Activated T-cell treated with anti-CD3 and anti-CD28 coated beads, Interleukin-2, amount 50 U/mL, for 72 hours (primary cell): ENCODE data around the gene LKAAEAR1. TPM values are rescaled to one million over a fixed set of nuclear protein-coding genes. Genes with fewer than 3 reads are reported as not detected.
A peak's percentile ranks its signal among the peaks of the same experiment; 100 is the strongest.

ENCODE experiments used
- ATAC-seq, 2 donors: fragments of 150-1000 bp; cut with Tn5 transposase; replicated peaks in 1 of 2; 2 replicates each; pipeline ENCODE4 v1.10.0; 2021; ENCODE audit warnings: moderate library complexity in 2 of 2, mild to moderate bottlenecking in 1 of 2
- DNase-seq, 2 donors: peaks; one replicate each; pipeline ENCODE4 v3.0.0; 2021 to 2022; ENCODE audit warnings: mixed read lengths in 1 of 2
- H3K27ac Mint-ChIP-seq: one replicate; pipeline ENCODE4 v1.8.0; 2022; ENCODE audit warnings: mild to moderate bottlenecking, moderate library complexity, mixed read lengths
- H3K27me3 Mint-ChIP-seq: one replicate; pipeline ENCODE4 v1.8.0; 2022; ENCODE audit warnings: low read depth, mixed read lengths
- H3K36me3 Mint-ChIP-seq, 2 donors: one replicate each; pipeline ENCODE4 v1.8.0; 2022; ENCODE audit warnings: mixed read lengths in 2 of 2, mild to moderate bottlenecking in 1 of 2; ENCODE audit not compliant: insufficient read depth in 2 of 2
- H3K4me1 Mint-ChIP-seq: one replicate; pipeline ENCODE4 v1.8.0; 2022; ENCODE audit warnings: low read depth, mixed read lengths
- H3K4me3 Mint-ChIP-seq, 2 donors: one replicate each; pipeline ENCODE4 v1.8.0; 2022; ENCODE audit warnings: mild to moderate bottlenecking in 2 of 2, mixed read lengths in 2 of 2, moderate library complexity in 2 of 2
- H3K9me3 Mint-ChIP-seq, 2 donors: one replicate each; pipeline ENCODE4 v1.8.0; 2022; ENCODE audit warnings: mixed read lengths in 2 of 2
- total RNA-seq, 2 donors: library from RNA; stranded (reverse); gene quantifications; one replicate each; pipeline ENCODE4 v1.2.3, GENCODE V29; 2022

The LKAAEAR1 gene
- total RNA-seq, 2 donors from 2014 or later, result 0.29 TPM; not detected in 1

DNA sequence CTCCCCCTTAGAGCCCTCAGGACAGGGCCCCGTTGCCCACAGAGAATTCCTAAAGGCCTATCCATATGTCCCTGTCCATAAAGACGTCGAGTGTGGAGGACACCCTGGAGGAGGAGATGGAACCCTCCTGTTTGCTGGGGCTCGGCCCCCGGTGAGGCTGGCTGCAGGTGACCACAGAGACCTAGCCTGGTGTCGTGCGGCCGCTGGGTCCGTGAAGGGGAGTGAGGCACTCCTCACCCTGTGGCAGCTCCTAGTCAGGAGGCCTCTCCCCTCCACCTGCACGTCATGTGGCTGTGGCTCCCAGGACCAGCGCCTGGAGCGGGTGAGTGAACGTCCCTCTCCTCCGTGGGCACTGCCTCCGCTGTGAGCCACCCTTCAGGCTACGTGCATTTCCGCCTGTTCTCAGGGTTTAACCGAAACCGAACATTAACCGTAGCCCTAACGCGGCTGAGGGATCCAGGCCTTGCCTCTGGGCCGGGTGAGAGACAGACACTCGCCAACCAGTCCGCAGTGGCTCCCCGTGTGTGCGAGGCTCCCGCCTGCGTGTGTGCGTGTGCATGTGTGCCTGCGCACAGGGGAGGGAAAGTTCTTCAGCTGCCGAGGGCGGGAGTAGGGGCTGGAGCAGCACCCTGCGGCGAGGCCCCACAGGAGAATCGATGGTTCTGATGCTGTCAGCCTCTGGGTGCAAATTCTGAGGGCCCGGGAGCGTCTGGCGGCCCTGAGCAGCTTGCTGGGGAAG lies 27.1 kb downstream of the LKAAEAR1 start:
- peaks cover 9% of the 10 kb centered on the region for H3K27me3 Mint-ChIP-seq
- H3K9me3 Mint-ChIP-seq, result no peaks in the 10 kb centered on the region
- H3K27ac Mint-ChIP-seq, result no peak overlapping the region
- ATAC-seq (peak; percentile 35 to 51), DNase-seq (no peak)
- H3K4me1 Mint-ChIP-seq, result peaks cover 26% of the 10 kb centered on the region
- H3K36me3 Mint-ChIP-seq, result no peaks in the 10 kb centered on the region
- peak overlapping the region; percentile 65 to 68 for H3K4me3 Mint-ChIP-seq

- Mint-ChIP-seq H3K27ac (no peak overlapping the region), H3K4me3 (no peak overlapping the region), H3K4me1 (peaks cover 23% of the 10 kb centered on the region), H3K27me3 (peaks cover 9% of the 10 kb centered on the region), H3K36me3 (no peaks in the 10 kb centered on the region), H3K9me3 (no peaks in the 10 kb centered on the region)
- DNase-seq (no peak), ATAC-seq (no peak)
These were observed 27.6 kb downstream of the LKAAEAR1 start for GRCh38 chr20:64056639-64056888.

- H3K9me3 Mint-ChIP-seq, result no peaks in the 10 kb centered on the region
- no peak overlapping the region for H3K4me3 Mint-ChIP-seq
- H3K36me3 Mint-ChIP-seq, result no peaks in the 10 kb centered on the region
- no peak overlapping the region for H3K27ac Mint-ChIP-seq
- DNase-seq, result no peak
- peaks cover 14% of the 10 kb centered on the region for H3K27me3 Mint-ChIP-seq
- H3K4me1 Mint-ChIP-seq, result peaks cover 23% of the 10 kb centered on the region
- no peak for ATAC-seq
These were observed 28.1 kb downstream of the LKAAEAR1 start for GRCh38 chr20:64055893-64056638.

- no peak overlapping the region for H3K27ac Mint-ChIP-seq
- ATAC-seq (no peak), DNase-seq (no peak)
- no peak overlapping the region for H3K4me3 Mint-ChIP-seq
- H3K9me3 Mint-ChIP-seq, result no peaks in the 10 kb centered on the region
- peaks cover 20% of the 10 kb centered on the region for H3K27me3 Mint-ChIP-seq
- H3K36me3 Mint-ChIP-seq, result no peaks in the 10 kb centered on the region
- peaks cover 23% of the 10 kb centered on the region for H3K4me1 Mint-ChIP-seq
These were observed 28.8 kb downstream of the LKAAEAR1 start for GRCh38 chr20:64055396-64055892.

DNA sequence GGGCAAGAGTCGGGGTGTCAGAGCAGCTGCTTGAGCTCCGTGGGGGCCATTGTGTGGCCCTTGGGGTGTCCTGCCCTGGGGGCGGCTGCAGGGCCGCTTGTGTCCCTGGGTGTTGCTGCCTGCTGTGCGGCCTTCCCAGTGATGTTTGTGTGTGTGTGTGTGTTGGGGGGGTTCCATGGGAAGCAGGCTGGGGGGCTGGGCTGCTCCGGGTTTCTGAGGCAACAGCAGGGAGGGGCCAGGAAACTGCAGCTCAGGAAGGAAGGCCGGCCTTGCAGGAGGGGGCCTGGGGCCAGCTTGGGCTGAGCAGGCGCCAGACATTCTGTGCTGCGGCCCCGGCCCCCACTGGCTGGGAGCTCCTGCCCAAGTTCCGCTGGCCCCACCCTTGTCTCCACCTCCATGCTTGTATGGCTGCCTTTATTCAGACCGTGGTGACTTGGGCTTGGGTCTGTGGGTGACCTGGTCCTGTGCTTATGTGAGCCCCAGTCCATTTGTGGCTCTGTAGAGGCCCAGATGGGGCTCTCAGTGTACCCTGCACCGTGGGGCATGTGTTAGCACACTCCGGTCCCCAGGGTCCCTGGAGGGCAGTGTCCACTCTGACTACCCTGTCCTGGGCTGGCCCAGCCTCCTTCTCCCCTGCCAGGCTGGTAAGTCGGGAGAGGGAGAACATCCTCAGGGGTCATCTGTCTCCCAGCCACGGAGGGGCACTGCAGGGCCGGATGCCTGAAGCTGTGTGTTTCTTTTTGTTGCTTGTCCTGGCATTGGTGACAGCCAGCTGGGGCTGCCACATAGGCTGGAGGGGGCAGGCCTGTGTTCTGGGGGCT lies 30.1 kb downstream of the LKAAEAR1 start:
- H3K9me3 Mint-ChIP-seq, result no peaks in the 10 kb centered on the region
- H3K36me3 Mint-ChIP-seq, result no peaks in the 10 kb centered on the region
- peaks cover 21% of the 10 kb centered on the region for H3K27me3 Mint-ChIP-seq
- ATAC-seq (no peak), DNase-seq (no peak)
- no peak overlapping the region for H3K4me3 Mint-ChIP-seq
- H3K27ac Mint-ChIP-seq, result peak overlapping the region; percentile 29
- H3K4me1 Mint-ChIP-seq, result peaks cover 17% of the 10 kb centered on the region

DNA sequence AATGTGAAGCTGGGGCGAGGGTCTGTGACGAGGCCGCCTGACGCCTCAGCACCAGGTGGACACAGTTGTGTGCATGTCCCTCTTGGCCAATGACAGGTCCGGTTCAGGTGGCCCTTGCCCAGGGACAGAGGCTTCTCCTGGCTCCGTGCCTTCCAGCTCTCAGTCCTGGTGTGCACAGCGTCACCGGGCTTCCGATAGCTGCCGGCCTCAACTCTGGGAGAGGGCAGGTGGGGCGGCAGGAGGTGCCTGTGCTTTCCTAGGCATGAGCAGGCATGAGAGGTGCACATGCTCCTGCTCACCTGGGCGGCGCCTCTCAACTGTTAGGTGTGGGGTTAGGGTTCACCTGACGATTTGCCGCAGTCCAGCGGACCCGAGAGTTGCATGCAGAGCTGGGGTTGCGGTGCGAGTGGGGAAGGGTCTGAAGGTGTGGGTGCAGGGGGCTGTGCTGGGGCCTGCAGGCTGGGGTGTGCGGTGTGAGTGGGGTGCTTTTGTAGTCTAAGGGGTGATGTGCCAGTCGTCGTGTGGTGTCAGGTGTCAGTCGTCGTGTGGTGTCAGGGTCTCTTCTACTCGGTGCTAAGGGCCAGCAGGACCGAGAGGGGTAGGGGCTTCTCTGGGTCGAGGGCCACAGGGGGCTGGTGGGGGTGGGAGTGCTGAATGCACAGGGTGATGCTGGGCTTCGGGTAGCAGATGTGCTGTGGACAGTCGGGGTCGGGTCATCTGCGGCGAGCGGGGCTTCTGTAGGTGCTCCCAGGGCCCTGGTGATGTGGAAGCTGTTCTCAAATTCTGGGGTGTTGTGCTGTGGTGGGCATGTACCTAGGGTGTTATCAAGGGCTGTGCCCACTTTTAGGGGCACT lies 31.0 kb downstream of the LKAAEAR1 start:
- ATAC-seq (no peak), DNase-seq (no peak)
- H3K4me1 Mint-ChIP-seq, result peaks cover 12% of the 10 kb centered on the region
- H3K27me3 Mint-ChIP-seq, result peaks cover 21% of the 10 kb centered on the region
- no peak overlapping the region for H3K4me3 Mint-ChIP-seq
- H3K36me3 Mint-ChIP-seq, result no peaks in the 10 kb centered on the region
- no peaks in the 10 kb centered on the region for H3K9me3 Mint-ChIP-seq
- no peak overlapping the region for H3K27ac Mint-ChIP-seq

DNA sequence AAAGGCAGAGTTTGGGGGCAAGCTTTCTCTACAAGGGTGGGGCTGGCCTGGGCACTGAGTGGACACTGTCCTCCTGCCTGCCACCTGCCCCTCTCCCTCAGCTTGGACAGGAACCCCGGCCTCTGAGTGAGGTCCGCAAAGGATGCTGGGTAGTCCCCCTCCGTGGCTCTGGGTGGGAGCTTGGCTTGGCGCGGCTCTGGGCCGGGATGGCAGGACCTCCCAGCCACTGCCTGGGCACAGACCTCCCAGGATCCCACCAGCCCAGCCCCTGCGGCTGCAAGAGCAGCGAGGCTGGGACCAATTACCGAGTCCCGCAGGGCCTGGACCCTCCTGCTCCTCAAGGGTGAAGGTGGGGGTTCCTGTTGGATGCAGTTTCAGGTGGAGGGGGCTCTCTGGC lies 31.9 kb downstream of the LKAAEAR1 start:
- Mint-ChIP-seq H3K4me3 (no peak overlapping the region), H3K4me1 (peaks cover 3% of the 10 kb centered on the region), H3K36me3 (no peaks in the 10 kb centered on the region), H3K27ac (no peak overlapping the region), H3K9me3 (no peaks in the 10 kb centered on the region), H3K27me3 (peaks cover 23% of the 10 kb centered on the region)
- DNase-seq, result no peak
- ATAC-seq, result no peak

DNA sequence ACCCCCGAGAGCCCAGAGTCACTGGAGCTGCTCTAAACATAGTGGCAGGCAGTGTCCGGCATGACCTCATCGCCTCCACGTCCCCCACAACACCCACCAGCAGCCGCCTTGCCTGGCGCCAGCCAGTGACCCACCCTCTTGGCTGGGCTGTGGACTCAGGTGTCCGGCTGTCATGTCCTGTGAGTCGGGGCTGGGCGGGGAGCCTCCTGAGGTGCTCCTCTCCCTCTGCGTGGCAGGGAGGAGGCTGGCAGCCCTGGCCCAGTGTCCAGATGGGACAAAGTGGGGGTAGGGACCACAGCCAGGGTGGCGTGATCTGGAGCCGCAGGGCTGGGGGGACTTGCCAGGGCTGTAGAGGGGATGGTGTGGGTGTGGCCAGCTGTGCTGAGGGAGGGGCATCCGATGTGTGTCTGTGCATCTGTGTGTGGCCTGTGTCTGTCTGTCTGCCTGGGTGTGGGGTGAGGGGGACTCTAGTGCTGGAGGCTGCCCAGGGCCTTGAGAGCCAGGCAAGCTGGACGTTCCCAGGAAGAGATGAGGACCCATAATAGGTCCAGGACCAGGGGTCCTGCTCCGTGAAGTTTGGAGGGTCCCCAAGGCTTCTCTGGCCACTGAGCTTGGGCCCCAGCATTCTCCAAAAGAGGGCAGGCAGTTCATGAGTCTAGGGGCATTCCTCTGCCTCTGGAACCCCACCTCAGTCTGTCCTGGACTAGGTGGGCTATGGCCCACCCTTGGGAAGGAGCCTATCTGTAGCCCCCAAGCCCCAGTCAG lies 32.5 kb downstream of the LKAAEAR1 start:
- H3K4me3 Mint-ChIP-seq, result no peak overlapping the region
- DNase-seq (no peak), ATAC-seq (no peak)
- H3K27me3 Mint-ChIP-seq, result peaks cover 29% of the 10 kb centered on the region
- H3K36me3 Mint-ChIP-seq, result no peaks in the 10 kb centered on the region
- no peaks in the 10 kb centered on the region for H3K9me3 Mint-ChIP-seq
- peaks cover under 1% of the 10 kb centered on the region for H3K4me1 Mint-ChIP-seq
- no peak overlapping the region for H3K27ac Mint-ChIP-seq

GRCh38 chr20:64051033-64051452 lies 33.2 kb downstream of the LKAAEAR1 start:
- Mint-ChIP-seq H3K36me3 (no peaks in the 10 kb centered on the region), H3K4me3 (no peak overlapping the region), H3K27me3 (peaks cover 36% of the 10 kb centered on the region), H3K9me3 (no peaks in the 10 kb centered on the region), H3K27ac (no peak overlapping the region), H3K4me1 (peaks cover 4% of the 10 kb centered on the region)
- ATAC-seq, result no peak
- DNase-seq, result no peak

DNA sequence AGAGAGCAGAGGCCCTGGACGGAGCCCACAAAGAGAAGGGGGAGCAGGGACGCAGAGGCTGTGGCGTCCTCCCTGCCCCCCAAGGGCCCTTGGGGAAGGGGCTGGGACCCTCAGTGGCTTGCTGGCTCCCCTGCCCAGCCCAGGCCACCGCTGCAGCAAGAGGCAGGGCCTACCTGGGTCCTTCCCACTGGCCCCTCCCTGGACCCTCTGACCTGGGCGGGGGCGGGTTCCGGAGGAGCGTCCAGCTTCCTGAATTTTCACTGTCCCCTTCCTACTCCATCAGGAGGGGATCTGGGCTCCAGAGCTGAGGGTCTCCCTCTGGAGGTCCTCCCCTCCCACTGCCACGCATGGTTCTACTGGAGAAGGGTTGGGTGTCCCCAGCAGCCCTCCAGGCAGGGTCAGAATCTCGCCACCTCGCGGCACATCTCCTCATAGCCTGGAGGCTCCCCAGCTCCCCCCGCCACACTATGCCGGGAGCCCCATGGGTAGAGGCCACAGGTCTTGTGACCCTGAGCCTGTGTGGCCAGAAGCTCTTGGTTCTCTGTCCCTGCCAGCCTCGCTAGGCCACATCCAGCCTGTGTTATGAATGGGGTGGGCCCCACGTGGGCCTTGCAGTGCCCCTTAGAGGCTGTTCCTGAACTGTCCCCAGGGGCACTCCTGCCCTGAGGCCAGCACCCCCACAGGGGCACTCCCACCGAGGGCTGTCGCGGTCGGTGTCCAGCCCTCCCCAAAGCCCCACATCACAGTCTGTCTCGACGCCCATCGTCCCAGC lies 33.8 kb downstream of the LKAAEAR1 start:
- ATAC-seq, result no peak
- Mint-ChIP-seq H3K36me3 (no peaks in the 10 kb centered on the region), H3K9me3 (no peaks in the 10 kb centered on the region), H3K4me3 (peak overlapping the region; percentile 40 to 71), H3K4me1 (peaks cover 4% of the 10 kb centered on the region), H3K27ac (no peak overlapping the region), H3K27me3 (peaks cover 36% of the 10 kb centered on the region)
- no peak for DNase-seq

DNA sequence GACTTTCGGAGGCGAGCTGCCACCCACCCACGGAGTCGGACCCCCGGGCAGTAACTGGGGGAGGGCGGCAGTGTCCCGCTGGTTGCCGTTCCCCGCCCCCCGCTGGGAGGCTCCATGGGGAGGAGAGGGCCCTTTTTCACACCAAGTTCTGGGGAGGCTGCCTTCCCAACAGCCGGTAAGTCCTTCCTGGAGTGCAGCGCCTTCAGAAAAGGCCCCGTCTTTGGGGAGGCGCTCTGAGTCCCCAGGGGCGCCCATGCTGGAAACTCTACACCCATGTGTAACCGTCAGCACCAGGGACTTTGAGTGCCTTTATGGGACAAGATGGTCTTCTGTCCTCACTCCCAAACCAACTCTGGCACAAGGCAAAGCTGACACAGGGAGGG lies 34.3 kb downstream of the LKAAEAR1 start:
- H3K27me3 Mint-ChIP-seq, result peaks cover 36% of the 10 kb centered on the region
- H3K36me3 Mint-ChIP-seq, result no peaks in the 10 kb centered on the region
- ATAC-seq (no peak), DNase-seq (no peak)
- no peaks in the 10 kb centered on the region for H3K9me3 Mint-ChIP-seq
- peak overlapping the region; percentile 47 to 71 for H3K4me3 Mint-ChIP-seq
- H3K4me1 Mint-ChIP-seq, result peaks cover 4% of the 10 kb centered on the region
- no peak overlapping the region for H3K27ac Mint-ChIP-seq
